Endometrial microvascular endothelial cells (primary cell): Measurements from ENCODE around the gene EPC1. TPM values are rescaled to one million over a fixed set of nuclear protein-coding genes. Genes with fewer than 3 reads are reported as not detected.
"Not testable (repeated sequence)": the region's sequence is repeated elsewhere in the genome, so short reads cannot be mapped to it uniquely, and the experiment has no call there.

Source experiments
- in situ Hi-C: cut with HindIII; loops from 2 replicates; pipeline ENCODE4 v1.10.0; 2017; ENCODE audit warnings: low sequenced_read_pairs, low pct_unique_long_range_greater_than_20kb; ENCODE audit errors: inconsistent ontology term
- total RNA-seq: library from RNA; depleted of rRNA; stranded (reverse); fragments of >200 nt; gene quantifications from one replicate; pipeline ENCODE4 v1.2.3, GENCODE V29; 2015; ENCODE audit errors: inconsistent ontology term

EPC1 gene
- total RNA-seq, 1 donor from 2014 or later, result 17.3 TPM

DNA sequence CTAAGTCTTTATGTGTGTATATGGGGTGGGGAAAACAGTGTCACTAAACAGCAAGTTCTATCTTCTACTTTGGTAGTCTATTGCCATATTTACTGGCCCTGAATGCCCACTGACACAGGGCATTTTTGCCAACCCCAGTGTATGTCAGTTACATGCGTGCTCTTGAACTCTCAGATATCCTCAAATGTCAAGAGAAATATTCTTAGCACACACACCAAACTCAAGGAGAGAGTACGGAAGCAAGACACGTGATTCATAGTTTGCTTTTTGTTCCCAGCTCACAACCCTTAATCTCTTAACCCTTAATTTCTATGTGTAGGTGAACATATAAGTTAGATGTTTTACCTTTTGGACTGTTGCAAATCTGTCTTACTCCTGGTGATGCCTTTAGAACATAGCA lies 39.3 kb downstream of the EPC1 start:
- in situ Hi-C loops, result no loop called here

DNA sequence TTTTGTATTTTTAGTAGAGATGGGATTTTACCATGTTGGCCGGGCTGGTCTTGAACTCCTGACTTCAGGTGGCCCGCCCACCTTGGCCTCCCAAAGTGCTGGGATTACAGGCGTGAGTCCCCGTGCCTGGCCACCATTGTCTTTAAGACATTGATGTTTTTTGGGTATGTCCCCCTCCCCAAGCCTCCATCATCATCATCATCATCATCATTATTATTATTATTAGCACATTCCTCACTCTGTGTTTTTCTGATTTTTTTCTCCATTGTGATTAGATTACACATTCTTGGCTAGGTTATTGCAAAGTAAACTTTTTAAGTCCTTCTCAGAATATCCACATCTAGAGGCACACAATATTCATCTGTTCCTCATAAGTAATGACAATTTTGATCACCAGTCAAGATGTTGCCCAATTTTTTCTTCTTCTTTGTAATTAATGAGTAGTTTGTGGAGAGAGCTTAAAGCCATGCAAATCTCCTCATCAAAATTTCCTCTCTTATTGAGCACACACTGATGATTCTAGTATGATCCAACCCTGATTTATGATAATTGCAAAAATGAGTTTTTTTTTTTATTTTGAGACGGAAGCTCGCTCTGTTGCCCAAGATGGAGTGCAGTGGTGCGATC lies 47.5 kb downstream of the EPC1 start:
- in situ Hi-C loops, result no loop called here

DNA sequence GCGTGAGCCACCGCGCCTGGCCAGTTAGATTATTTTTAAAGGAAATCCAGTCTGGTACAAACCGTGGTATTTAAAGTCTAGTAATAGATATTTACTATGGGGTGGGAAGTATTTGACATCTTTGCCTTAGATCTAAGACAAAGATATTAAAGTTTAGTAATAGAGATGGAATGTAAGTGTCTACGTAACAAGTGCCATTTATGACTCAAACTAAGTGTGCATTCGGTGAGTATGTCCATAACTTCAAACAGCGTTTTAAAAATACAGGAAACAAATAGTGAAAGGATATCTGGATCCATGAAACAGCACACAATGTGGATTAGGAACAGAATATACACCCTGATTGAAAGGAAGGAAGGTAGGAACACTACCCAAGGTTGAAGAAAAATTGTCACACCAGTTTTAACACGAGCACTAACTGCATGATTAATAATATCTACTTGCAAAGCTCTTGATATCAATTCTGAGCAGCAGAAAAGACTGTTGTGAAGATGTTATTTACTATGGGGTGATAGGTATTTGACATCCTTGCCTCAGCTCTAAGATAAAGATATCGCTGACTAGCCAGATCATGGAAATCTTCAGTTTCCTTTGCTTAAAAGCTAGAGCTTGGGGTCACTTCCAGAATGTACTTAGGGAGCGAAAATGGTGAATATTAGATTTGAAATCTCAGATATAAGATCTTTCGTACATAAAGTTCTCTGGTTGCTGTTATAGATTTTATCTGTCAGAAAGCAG lies 48.7 kb downstream of the EPC1 start:
- in situ Hi-C loops, result no loop called here

DNA sequence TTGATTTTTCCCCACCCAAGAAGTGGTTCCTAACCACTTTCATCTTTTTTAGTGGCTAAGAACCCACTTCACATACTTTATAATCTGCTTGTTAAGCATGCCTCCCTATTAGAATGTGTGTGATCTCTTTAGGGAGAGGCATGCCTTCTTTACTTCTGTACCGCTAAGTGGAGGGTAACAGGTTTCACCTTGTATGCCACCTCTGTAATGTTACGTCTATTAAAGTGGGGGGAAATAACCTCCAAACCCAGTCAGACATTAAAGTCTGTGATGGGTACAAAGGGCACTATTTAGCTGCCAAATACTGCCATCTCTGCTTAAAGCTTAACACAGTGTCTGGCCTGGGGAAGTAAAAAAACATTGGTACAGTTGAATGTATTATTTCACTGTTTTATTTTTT lies 51.9 kb downstream of the EPC1 start:
- in situ Hi-C loops, result no loop called here

DNA sequence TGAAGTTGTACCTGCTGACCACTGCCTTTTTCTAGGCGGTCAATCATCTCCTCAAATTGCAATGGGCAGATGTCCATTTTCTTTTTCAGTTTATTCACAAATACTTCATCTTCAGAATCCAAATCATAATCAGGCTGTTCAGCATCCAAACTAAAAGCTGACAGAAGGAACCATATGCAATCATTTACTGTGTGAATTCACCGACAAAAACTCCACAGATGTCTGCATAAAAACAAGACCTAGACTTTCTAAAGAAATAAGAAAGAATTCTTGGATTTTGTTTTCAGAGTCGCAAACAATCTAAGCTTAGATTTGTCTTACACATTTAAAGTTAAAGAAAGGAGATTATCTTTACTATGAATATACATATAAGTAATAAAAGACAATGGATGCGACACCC lies 53.4 kb downstream of the EPC1 start:
- in situ Hi-C loops, result no loop called here

DNA sequence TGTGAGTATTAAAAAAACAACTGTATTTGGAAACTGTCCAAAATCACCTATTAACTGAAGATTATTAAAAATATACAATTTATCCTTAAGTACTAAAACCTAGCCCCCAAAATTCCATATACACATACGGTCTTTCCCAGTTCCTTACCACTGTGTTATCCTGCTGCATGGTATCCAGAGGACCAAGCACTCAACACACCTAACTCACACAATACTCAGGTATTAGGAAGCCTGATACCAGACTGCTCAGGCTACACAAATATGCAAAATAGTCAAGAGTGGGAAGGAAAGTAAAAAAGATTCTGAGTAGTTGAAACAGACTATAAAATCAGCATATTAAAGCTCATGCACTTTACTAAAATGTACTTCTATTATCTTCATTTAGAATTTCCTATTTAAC lies 67.2 kb downstream of the EPC1 start:
- in situ Hi-C loops, result no loop called here

DNA sequence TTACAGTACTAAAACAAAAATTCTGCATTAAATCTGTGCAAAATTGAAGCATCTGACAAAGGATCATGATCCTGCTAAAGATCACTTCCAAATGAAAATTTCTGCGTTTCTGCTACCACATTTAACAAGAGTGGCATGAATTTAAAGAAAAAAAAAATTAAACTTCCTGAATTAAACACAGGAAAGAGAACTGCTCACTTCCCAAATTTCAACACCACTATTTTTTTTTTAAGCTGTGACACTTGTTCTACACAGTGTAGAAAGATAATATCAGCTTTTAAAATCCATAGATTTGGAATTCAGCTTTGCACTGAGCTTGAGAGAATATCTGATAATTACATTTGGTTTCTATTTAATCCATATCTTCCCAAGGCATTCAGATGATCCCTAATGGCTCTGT lies 73.6 kb downstream of the EPC1 start:
- in situ Hi-C loops, result no loop called here

DNA sequence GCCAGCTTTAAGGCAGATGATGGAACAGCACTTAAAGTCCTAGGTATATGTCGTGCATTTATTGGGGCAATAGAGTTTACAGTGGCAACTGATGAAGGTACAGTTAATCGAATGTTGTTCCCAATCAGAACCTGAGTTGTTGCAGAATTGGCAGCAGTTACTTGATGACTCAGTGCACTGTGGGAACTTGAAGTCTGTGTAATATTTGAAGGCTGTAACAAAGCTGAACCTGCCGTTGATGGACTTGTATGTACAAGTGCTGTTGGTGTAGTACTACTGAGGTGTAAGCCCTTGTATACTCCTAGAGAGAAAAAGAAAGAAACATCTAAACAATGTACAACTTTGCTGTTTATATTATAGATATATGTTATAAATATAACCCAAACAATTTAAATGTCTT lies 75.3 kb downstream of the EPC1 start:
- in situ Hi-C loops, result no loop called here

DNA sequence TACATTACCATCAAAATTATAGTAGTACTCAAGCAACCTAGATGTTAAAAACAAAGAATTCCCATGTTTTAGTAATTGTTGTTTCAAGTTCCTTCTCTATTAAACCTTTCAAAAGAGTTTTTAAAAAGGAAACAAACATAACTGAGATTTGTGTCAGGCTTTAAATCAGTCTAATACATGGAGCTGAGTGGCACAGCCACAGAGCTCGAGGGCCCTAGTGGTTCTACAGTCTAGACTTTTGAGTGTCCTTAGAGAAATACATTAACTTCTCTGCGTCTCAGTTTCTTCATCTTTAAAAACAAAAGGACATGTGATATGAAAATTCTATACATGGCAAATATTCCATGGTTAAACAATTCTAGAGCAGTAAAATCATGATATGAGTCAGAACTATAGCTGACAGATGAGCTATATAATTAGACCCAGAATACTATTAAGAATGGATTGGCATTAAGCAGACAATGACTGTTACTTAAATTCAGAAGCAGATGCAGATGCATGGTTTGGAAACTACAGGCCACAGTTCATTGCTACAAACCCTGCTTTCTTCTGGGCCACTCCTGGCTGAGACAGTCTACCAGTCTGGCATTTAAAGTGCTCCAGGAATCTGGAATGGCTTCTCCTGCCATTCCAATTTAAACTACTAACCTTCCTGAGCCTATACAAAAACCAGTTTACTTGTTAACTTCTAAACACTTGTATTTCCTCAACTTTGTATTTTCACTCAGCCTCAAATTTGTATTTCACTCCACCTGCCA lies 77.4 kb downstream of the EPC1 start:
- in situ Hi-C loops, result no loop called here

DNA sequence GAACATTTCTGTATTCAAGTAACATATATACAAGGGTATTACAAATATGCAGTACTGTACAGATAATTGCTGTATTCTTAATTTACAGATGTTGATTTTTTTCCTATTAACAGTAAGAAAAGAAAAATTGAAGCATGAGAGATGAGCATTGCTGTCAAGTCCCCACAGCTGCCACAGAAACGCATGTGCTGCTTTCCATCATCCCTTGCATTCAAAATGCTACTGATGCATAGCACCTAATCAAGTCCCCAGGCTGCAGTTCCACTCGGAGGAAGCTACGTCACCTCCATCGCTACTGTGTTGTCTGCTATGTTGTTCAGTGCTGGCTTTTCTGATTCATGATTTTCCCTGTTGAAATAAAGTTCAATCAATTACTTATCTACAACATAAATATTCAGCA lies 78.2 kb downstream of the EPC1 start:
- in situ Hi-C loops, result no loop called here

DNA sequence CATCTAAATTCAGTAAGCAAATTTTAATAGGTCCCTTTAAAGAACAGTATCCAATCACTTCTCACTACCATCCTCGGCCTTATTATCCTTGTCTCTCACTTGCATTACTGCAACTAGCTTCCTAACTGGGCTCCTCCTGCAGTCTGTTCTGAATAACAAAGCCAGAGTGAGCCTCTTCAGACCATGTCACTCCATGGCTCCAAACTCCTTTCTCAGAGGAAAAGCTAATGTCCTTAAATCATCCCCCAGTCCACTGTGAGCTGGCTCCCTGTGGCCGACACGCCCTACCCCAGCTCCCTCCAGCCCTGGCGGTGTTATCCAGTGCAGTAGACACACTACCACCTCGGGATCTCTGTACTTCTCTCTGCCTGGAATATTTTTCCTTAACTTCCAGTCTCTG lies 80.0 kb downstream of the EPC1 start:
- in situ Hi-C loops, result no loop called here

DNA sequence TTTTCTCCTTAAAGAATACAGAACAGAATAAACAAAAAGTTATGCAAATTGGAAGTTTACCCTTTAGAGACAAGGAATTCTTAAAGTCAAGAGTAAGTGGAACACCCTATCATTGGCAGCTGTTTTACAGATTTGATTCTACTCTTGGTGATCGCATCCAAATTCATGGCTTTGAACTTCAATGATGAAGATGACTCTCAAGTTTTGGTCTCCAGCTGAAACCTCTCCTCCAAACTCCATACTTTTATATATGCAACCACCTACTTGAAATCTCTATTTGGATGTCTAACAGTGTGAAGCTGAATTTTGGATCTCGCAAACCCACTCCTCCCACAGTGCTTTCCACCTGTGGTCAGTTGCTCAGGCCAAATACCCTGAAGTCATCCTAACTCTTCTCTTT lies 80.4 kb downstream of the EPC1 start:
- in situ Hi-C loops, result no loop called here

DNA sequence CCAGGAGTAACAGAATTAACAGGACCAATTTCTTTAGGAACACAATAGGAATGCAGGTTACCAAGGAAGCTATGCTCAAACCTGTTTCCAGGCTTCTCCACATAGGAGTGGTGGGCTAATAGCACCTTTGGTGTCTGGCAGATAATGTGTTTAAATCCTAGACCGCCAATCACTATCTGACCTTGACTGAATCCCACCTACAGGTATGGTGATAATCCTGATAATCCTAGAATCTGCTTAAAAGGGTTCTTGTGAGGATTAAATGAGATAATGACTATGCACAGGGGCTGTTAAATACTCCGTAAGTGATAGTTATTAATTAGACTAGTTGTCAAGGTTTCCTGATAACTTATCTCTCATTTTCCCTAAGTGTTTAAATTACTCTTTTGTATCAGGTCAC lies 81.2 kb downstream of the EPC1 start:
- in situ Hi-C loops, result no loop called here

DNA sequence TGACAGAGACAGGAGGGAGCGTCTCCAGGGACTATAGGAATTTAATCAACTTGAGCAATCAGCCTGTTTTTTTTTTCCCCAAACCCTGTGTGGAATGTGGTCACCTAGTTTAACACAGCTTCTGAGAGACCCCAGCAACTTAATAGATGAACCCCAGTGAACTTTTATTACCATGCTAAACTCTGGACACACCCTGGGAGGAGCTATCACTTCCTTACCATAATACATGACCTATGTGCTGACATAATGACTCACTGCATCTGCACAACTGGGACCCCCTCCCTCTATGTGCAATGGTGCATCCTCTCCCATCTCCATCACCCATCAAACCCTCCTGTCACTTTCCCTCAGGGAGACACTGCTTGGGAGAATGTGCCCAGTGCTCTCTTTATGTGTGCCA lies 83.7 kb downstream of the EPC1 start:
- in situ Hi-C loops, result no loop called here

DNA sequence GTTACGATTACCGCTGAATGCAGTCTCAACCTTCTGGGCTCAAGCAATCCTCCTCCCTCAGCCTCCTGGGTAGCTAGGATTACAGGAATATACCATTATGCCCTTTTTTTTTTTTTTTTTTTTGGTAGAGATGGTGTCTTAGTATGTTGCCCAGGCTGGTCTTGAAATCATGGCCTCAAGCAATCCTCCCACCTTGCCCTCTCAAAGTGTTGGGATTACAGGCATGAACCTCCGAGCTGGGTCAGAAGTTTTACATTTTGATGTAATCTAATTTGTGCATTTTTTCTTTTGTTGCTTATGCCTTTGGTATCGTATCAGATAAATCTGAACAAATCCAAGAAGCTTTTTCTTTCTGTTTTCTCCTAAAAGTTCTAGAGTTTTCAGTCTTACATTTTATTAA lies 87.4 kb downstream of the EPC1 start:
- in situ Hi-C loops, result no loop called here

DNA sequence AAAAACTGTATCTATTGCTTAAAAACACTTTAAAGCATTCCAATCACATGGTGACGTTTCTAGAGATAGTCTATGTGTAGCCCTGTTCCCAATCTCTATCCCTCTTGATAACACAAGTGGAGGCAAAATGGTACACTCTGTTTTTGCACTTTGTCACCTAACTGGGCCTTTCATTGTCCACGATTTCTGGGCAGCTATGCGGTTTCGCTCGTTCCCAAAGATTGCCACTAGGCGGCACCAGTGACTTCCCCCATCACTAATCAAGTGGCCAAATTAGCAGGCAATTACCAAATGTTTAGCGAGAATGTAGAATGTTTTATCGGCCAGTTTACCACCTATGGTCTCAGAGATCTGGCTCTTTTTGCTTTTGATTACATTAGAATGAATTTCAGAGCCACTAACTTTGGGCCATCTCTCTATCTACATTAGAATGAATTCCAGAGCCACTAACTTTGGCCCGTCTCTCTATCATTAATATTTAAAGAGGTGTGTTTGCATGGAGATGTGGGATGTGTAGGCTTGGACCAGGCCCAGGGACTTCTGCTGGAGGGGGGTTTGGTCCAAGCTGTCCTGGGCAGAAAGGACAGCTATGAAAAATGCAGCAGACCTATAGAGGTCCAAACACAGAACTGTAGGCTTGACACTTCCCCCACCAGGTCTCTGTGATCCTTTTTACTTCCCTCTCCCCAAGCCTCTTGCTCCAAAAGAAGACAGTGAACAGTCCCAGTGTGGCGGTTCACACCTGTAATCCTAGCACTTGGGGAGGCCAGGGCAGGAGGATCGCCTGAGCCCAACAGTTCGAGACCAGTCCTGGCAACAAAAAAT lies 90.1 kb downstream of the EPC1 start:
- in situ Hi-C loops, result no loop called here

DNA sequence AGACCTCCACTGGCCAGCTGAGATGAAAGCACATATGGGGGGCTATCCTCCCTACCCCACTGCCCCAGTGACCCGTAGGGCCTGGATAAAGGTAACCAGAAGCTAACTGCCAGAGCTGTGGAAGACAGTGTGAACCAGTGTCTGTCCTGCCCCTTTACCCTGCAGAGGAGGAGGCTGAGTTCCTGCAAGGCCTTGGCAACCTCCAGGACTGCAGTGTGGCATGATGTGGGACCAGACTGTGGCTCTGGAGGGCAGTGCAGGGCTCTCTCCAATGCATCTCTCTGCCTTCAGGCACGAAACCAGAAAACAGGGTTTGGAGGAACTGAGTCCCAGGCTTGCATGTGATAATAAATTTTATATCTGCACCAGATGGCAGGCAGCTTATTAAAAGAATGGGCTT lies 93.1 kb downstream of the EPC1 start:
- in situ Hi-C loops, result no loop called here

DNA sequence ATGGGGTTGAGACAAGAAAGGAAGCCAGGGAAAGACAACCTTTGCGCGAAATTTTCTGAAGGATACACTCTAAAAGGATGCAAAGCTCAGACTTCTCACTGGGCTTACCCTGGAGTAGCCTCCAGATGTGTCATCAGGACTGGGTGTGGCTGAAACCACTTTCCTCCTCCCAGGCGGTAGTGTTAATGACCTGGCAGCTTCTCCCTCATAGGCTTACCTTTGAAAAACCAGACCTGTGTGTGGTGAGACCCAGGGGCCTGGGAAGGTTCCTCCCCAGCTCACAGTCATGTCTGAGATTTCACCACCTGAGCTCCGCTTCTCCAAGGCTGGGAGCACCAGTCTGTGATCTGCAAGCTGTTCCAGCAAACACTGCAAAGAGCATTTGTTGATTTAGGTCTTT lies 93.7 kb downstream of the EPC1 start:
- in situ Hi-C loops, result no loop called here

DNA sequence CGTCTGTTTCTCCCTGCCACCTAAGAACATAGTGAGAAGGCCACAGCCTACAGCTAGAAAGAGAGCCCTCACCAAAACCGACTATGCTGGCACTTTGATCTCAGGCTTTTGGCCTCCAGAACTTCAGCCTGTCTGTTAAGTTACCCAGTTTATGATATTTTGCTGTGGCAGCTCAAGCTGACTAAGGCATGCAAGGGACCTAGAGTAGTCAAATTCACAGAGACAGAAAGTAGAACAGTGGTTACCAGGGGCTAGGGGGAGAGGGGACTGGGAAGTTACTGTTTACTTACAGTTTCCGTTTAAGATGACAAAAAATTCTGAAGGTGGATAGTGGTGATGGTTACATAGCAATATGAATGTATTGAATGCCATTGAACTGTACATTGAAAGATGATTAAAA lies 96.5 kb downstream of the EPC1 start:
- in situ Hi-C loops, result not testable (repeated sequence)
